ENCODE data around the gene DNAAF5.

- TF ChIP-seq, protein P1, sequence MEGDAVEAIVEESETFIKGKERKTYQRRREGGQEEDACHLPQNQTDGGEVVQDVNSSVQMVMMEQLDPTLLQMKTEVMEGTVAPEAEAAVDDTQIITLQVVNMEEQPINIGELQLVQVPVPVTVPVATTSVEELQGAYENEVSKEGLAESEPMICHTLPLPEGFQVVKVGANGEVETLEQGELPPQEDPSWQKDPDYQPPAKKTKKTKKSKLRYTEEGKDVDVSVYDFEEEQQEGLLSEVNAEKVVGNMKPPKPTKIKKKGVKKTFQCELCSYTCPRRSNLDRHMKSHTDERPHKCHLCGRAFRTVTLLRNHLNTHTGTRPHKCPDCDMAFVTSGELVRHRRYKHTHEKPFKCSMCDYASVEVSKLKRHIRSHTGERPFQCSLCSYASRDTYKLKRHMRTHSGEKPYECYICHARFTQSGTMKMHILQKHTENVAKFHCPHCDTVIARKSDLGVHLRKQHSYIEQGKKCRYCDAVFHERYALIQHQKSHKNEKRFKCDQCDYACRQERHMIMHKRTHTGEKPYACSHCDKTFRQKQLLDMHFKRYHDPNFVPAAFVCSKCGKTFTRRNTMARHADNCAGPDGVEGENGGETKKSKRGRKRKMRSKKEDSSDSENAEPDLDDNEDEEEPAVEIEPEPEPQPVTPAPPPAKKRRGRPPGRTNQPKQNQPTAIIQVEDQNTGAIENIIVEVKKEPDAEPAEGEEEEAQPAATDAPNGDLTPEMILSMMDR (conservative IDR thresholded peaks at IDR 0.05 in 1 of 2, IDR thresholded peaks at IDR 0.05 in 1 of 2; ENCODE audit: low read depth in 1 of 2, low read length in 2 of 2) = no peak
- no peak for TF ChIP-seq EZH2 (IDR thresholded peaks at IDR 0.05; ENCODE audit: low read length, missing control alignments)
Observed at GRCh38 chr7:731440-732085, 5.1 kb downstream of the DNAAF5 start.

All from fibroblast of lung (primary cell).